ENCODE results near the gene C1QL1.
A peak's percentile ranks its signal among the peaks of the same experiment; 100 is the strongest.

The C1QL1 gene

GRCh38 chr17:44988044-44988942 lies 20.2 kb upstream of the C1QL1 start:
- no peak for DNase-seq (ENCODE audit: low read depth)

GRCh38 chr17:44983563-44983962 lies 15.5 kb upstream of the C1QL1 start:
- DNase-seq (ENCODE audit: low read depth), result no peak

GRCh38 chr17:44982113-44982702 lies 14.1 kb upstream of the C1QL1 start:
- DNase-seq (ENCODE audit: low read depth), result no peak

- DNase-seq (ENCODE audit: low read depth), result no peak
Observed at GRCh38 chr17:44981221-44981968, 13.3 kb upstream of the C1QL1 start.

GRCh38 chr17:44979426-44979995 lies 11.4 kb upstream of the C1QL1 start:
- no peak for DNase-seq (ENCODE audit: low read depth)

GRCh38 chr17:44978807-44979206 lies 10.7 kb upstream of the C1QL1 start:
- DNase-seq (ENCODE audit: low read depth), result no peak

GRCh38 chr17:44977814-44978550 lies 9.9 kb upstream of the C1QL1 start:
- no peak for DNase-seq (ENCODE audit: low read depth)

- DNase-seq (ENCODE audit: low read depth), result no peak
Observed at GRCh38 chr17:44977065-44977464, 9.0 kb upstream of the C1QL1 start.

GRCh38 chr17:44976206-44976605 lies 8.1 kb upstream of the C1QL1 start:
- no peak for DNase-seq (ENCODE audit: low read depth)

GRCh38 chr17:44972953-44973352 lies 4.8 kb upstream of the C1QL1 start:
- no peak for DNase-seq (ENCODE audit: low read depth)

- DNase-seq (ENCODE audit: low read depth), result peak; percentile 53
Observed at GRCh38 chr17:44971776-44972483, 3.8 kb upstream of the C1QL1 start.

GRCh38 chr17:44970136-44970741 lies 2.1 kb upstream of the C1QL1 start:
- DNase-seq (ENCODE audit: low read depth), result no peak

- DNase-seq (ENCODE audit: low read depth), result no peak
Observed at GRCh38 chr17:44969144-44969780, 1.2 kb upstream of the C1QL1 start.

- DNase-seq (ENCODE audit: low read depth), result no peak
Observed at GRCh38 chr17:44967907-44968224, 237 bp downstream of the C1QL1 start.

- DNase-seq (ENCODE audit: low read depth), result no peak
Observed at GRCh38 chr17:44967026-44967906, 837 bp downstream of the C1QL1 start.

- DNase-seq (ENCODE audit: low read depth), result no peak
Observed at GRCh38 chr17:44966348-44967025, 1.6 kb downstream of the C1QL1 start.

- DNase-seq (ENCODE audit: low read depth), result no peak
Observed at GRCh38 chr17:44965481-44966234, 2.4 kb downstream of the C1QL1 start.

GRCh38 chr17:44961921-44962350 lies 6.2 kb downstream of the C1QL1 start:
- DNase-seq (ENCODE audit: low read depth), result no peak

All from stimulated activated CD4-positive, alpha-beta T cell treated with anti-CD3 and anti-CD28 coated beads, Interleukin-2, amount 100 ng/mL, for 4 hours (primary cell).